A549 (cell line): ENCODE measurements around the gene DUT. TPM values are rescaled to one million over a fixed set of nuclear protein-coding genes. Genes with fewer than 3 reads are reported as not detected.

Experiments
- ATAC-seq, 2 experiments: fragments of 200-7000 bp in 1 of 2; fragments of >200 bp in 1 of 2; cut with Nextera tagmentation in 1 of 2; cut with Tn5 transposase in 1 of 2; 3 replicates each; pipeline versions ENCODE4 v1.8.0 to v1.9.1; 2018 to 2020; ENCODE audit warnings: mild to moderate bottlenecking in 1 of 2, moderate library complexity in 1 of 2
- CTCF ChIA-PET: fragments of 300-600 bp; sonication (Branson Sonifier 250); formaldehyde crosslinking; extraction: SDS; loops from one replicate; lab custom pipeline; 2021; ENCODE audit warnings: antibody characterized with exemption, inconsistent platforms; lab: Yijun Ruan, JAX
- POLR2A ChIA-PET: fragments of 350-600 bp; formaldehyde crosslinking; extraction: SDS; loops from one replicate; lab custom pipeline; 2021; ENCODE audit warnings: antibody characterized with exemption, inconsistent platforms; lab: Yijun Ruan, JAX
- DNase-seq, 2 experiments: peaks; one replicate each; pipeline versions ENCODE4 v3.0.0 to v3.0.0-alpha.2; 2011 to 2016; ENCODE audit warnings: low read depth in 1 of 2, low spot score in 1 of 2
- FAIRE-seq: peaks from 2 replicates; lab custom pipeline; 2011; peaks lifted over from hg19 to GRCh38; lab: Jason Lieb, UNC
- H3K27ac ChIP-seq, 2 experiments: fragments of >200 bp; sonication (Bioruptor Twin); formaldehyde crosslinking; 3 replicates each; pipeline ENCODE4 v1.5.1; 2016 to 2017
- H3K4me1 ChIP-seq: fragments of >200 bp; sonication (Bioruptor Twin); formaldehyde crosslinking; 3 replicates; pipeline ENCODE4 v1.6.1; 2016
- H3K4me2 ChIP-seq: fragments of >200 bp; sonication (Bioruptor Twin); formaldehyde crosslinking; 3 replicates; pipeline ENCODE4 v1.6.1; 2016
- H3K4me3 ChIP-seq: fragments of >200 bp; sonication (Bioruptor Twin); formaldehyde crosslinking; 3 replicates; pipeline ENCODE4 v1.5.1; 2016
- H3K9me3 ChIP-seq: fragments of >200 bp; sonication (Bioruptor Twin); formaldehyde crosslinking; 3 replicates; pipeline ENCODE4 v1.6.1; 2016
- BHLHE40 ChIP-seq: IDR thresholded peaks from 2 replicates; pipeline ENCODE4 v1.6.1; 2012; ENCODE audit warnings: low read depth, low read length, inconsistent platforms
- CEBPB ChIP-seq, 2 experiments: fragments of >200 bp in 1 of 2; sonication (Bioruptor Twin) in 1 of 2; formaldehyde crosslinking in 1 of 2; IDR thresholded peaks; 2 replicates each; pipeline ENCODE4 v1.6.1; 2012 to 2016
- EHF ChIP-seq: fragments of 250-450 bp; sonication (Bioruptor Pico); IDR thresholded peaks from 2 replicates; pipeline ENCODE4 v1.5.0; 2020; ENCODE audit warnings: mild to moderate bottlenecking
- EHMT2 ChIP-seq: fragments of 200-600 bp; sonication (generic); IDR thresholded peaks from 2 replicates; pipeline ENCODE4 v1.6.1; 2016; ENCODE audit warnings: antibody characterized with exemption, low read depth, mild to moderate bottlenecking, moderate library complexity
- EP300 ChIP-seq, 2 experiments: fragments of >200 bp; sonication (Bioruptor Twin); formaldehyde crosslinking; IDR thresholded peaks; 2 replicates in 1 of 2; 3 replicates in 1 of 2; pipeline ENCODE4 v1.6.1; 2016 to 2017
- FOSL2 ChIP-seq, 2 experiments: fragments of 450-650 bp in 1 of 2; fragments of >200 bp in 1 of 2; sonication (Bioruptor Twin) in 1 of 2; formaldehyde crosslinking; IDR thresholded peaks; 2 replicates each; pipeline versions ENCODE4 v1.5.0 to v1.6.1; 2016 to 2020; ENCODE audit warnings: mild to moderate bottlenecking in 1 of 2, moderate library complexity in 1 of 2
- HDAC2 ChIP-seq: fragments of 200-600 bp; sonication (generic); IDR thresholded peaks from 2 replicates; pipeline ENCODE4 v1.6.1; 2016
- HOXA7 ChIP-seq: fragments of 250-450 bp; sonication (Bioruptor Pico); IDR thresholded peaks from 2 replicates; pipeline ENCODE4 v1.5.0; 2020; ENCODE audit warnings: mild to moderate bottlenecking, moderate library complexity
- JUN ChIP-seq, 2 experiments: fragments of >200 bp; sonication (Bioruptor Twin); formaldehyde crosslinking; IDR thresholded peaks; 2 replicates in 1 of 2; 3 replicates in 1 of 2; pipeline ENCODE4 v1.6.1; 2016 to 2017
- JUNB ChIP-seq: fragments of >200 bp; sonication (Bioruptor Twin); formaldehyde crosslinking; IDR thresholded peaks from 2 replicates; pipeline ENCODE4 v1.6.1; 2016
- KDM1A ChIP-seq: fragments of 200-600 bp; sonication (generic); IDR thresholded peaks from 2 replicates; pipeline ENCODE4 v1.6.1; 2016; ENCODE audit warnings: low read depth, mild to moderate bottlenecking
- MAZ ChIP-seq: fragments of 150-350 bp; IDR thresholded peaks from 2 replicates; pipeline ENCODE4 v1.6.1; 2014; ENCODE audit warnings: antibody characterized with exemption, low read depth, low read length, borderline replicate concordance
- PHF8 ChIP-seq: fragments of 200-600 bp; sonication (generic); IDR thresholded peaks from 2 replicates; pipeline ENCODE4 v1.6.1; 2016; ENCODE audit warnings: low read depth, mild to moderate bottlenecking, antibody characterized with exemption, moderate library complexity, borderline replicate concordance
- POLR2AphosphoS2 ChIP-seq: conservative IDR thresholded peaks from 2 replicates; pipeline ENCODE4 v1.6.1; 2012; ENCODE audit warnings: low read length, improper control_type of control experiment, inconsistent platforms
- RAD21 ChIP-seq, 2 experiments: fragments of >200 bp in 1 of 2; sonication (Bioruptor Twin) in 1 of 2; formaldehyde crosslinking in 1 of 2; IDR thresholded peaks in 1 of 2; conservative IDR thresholded peaks in 1 of 2; 2 replicates in 1 of 2; 3 replicates in 1 of 2; pipeline ENCODE4 v1.6.1; 2012 to 2018; ENCODE audit warnings: inconsistent platforms in 1 of 2
- RCOR1 ChIP-seq: fragments of 150-350 bp; IDR thresholded peaks from 2 replicates; pipeline ENCODE4 v1.6.1; 2014; ENCODE audit warnings: antibody characterized with exemption, low read length, low read depth
- REST ChIP-seq: fragments of 200-600 bp; sonication (generic); IDR thresholded peaks from 2 replicates; pipeline ENCODE4 v1.6.1; 2016; ENCODE audit warnings: antibody characterized with exemption, mild to moderate bottlenecking, moderate library complexity
- RFX5 ChIP-seq: fragments of 450-650 bp; IDR thresholded peaks from 2 replicates; pipeline ENCODE4 v1.7.1; 2014; ENCODE audit warnings: antibody characterized with exemption, mild to moderate bottlenecking, moderate library complexity
- SREBF2 ChIP-seq: fragments of 450-650 bp; IDR thresholded peaks from 2 replicates; pipeline ENCODE4 v1.6.1; 2014; ENCODE audit warnings: mild to moderate bottlenecking, moderate library complexity
- TFCP2L1 ChIP-seq: fragments of 250-450 bp; sonication (Bioruptor Pico); IDR thresholded peaks from 2 replicates; pipeline ENCODE4 v1.5.0; 2021; ENCODE audit warnings: mild to moderate bottlenecking
- TP53 ChIP-seq: fragments of 250-450 bp; sonication (Bioruptor Pico); IDR thresholded peaks from 2 replicates; pipeline ENCODE4 v1.5.0; 2021; ENCODE audit warnings: mild to moderate bottlenecking, moderate library complexity
- ZC3H11A ChIP-seq: fragments of 450-650 bp; IDR thresholded peaks from 2 replicates; pipeline ENCODE4 v1.6.1; 2014; ENCODE audit warnings: antibody characterized with exemption, mild to moderate bottlenecking
- ZNF302 ChIP-seq: fragments of 250-450 bp; sonication (Bioruptor Pico); IDR thresholded peaks from 2 replicates; pipeline ENCODE4 v1.9.0; 2021; ENCODE audit warnings: inconsistent platforms, mild to moderate bottlenecking, moderate library complexity
- WGBS: methylation state at CpG from one replicate; pipeline ENCODE4 v1.1.6; 2017; ENCODE audit errors: missing lambda C conversion rate; 5-methylcytosine and 5-hydroxymethylcytosine counted together
- polyA plus RNA-seq, 4 experiments: library from polyadenylated mRNA; depleted of rRNA in 3 of 4; stranded (reverse); fragments of >200 nt; fragmentation: RNase III in 1 of 4; extraction: RNeasy Plus Mini Kit Qiagen cat#74134 plus additional on column Dnase treatment in 1 of 4; gene quantifications; 2 replicates in 3 of 4; 3 replicates in 1 of 4; pipeline ENCODE4 v1.2.3, GENCODE V29; 2011 to 2017
- TF ChIP-seq, protein P1 (sequence below): fragments of >200 bp; sonication (Bioruptor Twin); formaldehyde crosslinking; IDR thresholded peaks from 2 replicates; pipeline ENCODE4 v1.6.1; 2016

Gene DUT
- polyA plus RNA-seq, 2 of the 4 experiments (the other 2 are of a cell fraction): 89.1 to 114 TPM

DNA sequence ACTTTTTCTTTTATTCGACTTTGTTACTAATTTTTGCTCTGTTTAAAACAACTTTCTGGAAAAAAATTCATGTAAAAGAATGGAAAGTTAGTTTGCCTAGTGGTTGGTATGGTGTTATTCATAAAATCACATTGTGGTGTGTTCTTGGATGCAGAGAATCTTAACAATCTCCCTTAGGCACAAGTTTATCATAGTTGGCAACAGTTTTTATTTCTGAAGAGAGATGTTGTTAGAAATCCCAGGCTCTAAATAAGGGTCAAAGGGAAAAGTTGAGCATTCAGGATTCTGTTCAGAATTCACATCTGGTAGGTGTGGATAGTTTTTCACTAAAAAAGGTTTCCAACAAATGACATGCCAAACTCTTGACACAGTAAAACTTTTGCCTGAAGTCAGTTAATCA lies 6.4 kb downstream of the DUT start:
- no peak overlapping the region for H3K4me3 ChIP-seq
- FAIRE-seq (no peak), ATAC-seq (no peak), DNase-seq (no peak)
- ChIA-PET POLR2A (no interaction called here), CTCF (interaction anchor here (1.6 kb wide), 1 partner anchor 20 kb away, joined by 4 read pairs; no protein-coding TSS in a partner anchor)
- no peak overlapping the region for H3K4me2 ChIP-seq
- no peaks in the 10 kb centered on the region for H3K9me3 ChIP-seq
- H3K27ac ChIP-seq: no peak overlapping the region
- no peak for TF ChIP-seq FOSL2 (IDR thresholded peaks at IDR 0.05)
- no peak for TF ChIP-seq FOSL2 (CRISPR knock-in tag; IDR thresholded peaks at IDR 0.05)
- no peak for TF ChIP-seq KDM1A
- WGBS: 38% methylated on average over 1 of the region's 1 CpG
- H3K4me1 ChIP-seq: peaks cover 15% of the 10 kb centered on the region; the same call in 2 of the 3 replicates

- no peak overlapping the region for H3K4me3 ChIP-seq
- ChIA-PET POLR2A (no interaction called here), CTCF (interaction anchor here (1.4 kb wide), 1 partner anchor 54 kb away, joined by 4 read pairs; no protein-coding TSS in a partner anchor)
- DNase-seq (no peak), FAIRE-seq (no peak), ATAC-seq (no peak)
- WGBS: 91% methylated on average over 4 of the region's 4 CpGs
- no peaks in the 10 kb centered on the region for H3K9me3 ChIP-seq
- no peaks in the 10 kb centered on the region for H3K4me1 ChIP-seq
- TF ChIP-seq, protein P1, sequence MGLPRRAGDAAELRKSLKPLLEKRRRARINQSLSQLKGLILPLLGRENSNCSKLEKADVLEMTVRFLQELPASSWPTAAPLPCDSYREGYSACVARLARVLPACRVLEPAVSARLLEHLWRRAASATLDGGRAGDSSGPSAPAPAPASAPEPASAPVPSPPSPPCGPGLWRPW: no peak
- no peak for TF ChIP-seq PHF8
- no peak for TF ChIP-seq EP300 (IDR thresholded peaks at IDR 0.05)
- TF ChIP-seq EHF (CRISPR knock-in tag): no peak
- TF ChIP-seq POLR2AphosphoS2: no peak
- H3K27ac ChIP-seq: no peak overlapping the region
- H3K4me2 ChIP-seq: no peak overlapping the region
Observed at GRCh38 chr15:48340111-48340510, 8.9 kb downstream of the DUT start.

GRCh38 chr15:48343865-48344264 lies 12.6 kb downstream of the DUT start:
- Histone ChIP-seq H3K4me3 (no peak overlapping the region), H3K27ac (no peak overlapping the region), H3K9me3 (no peaks in the 10 kb centered on the region), H3K4me1 (no peaks in the 10 kb centered on the region), H3K4me2 (no peak overlapping the region)
- FAIRE-seq (no peak), ATAC-seq (no peak), DNase-seq (no peak)
- POLR2A ChIA-PET: no interaction called here
- CTCF ChIA-PET: no interaction called here
- WGBS: 90% methylated on average over 6 of the region's 6 CpGs
- TF ChIP-seq, protein P1: no peak
- TF ChIP-seq EHF (CRISPR knock-in tag) (no peak), SREBF2 (no peak), JUN (IDR thresholded peaks at IDR 0.05) (no peak), ZNF302 (CRISPR knock-in tag) (no peak), HOXA7 (CRISPR knock-in tag) (no peak), ZC3H11A (no peak)

DNA sequence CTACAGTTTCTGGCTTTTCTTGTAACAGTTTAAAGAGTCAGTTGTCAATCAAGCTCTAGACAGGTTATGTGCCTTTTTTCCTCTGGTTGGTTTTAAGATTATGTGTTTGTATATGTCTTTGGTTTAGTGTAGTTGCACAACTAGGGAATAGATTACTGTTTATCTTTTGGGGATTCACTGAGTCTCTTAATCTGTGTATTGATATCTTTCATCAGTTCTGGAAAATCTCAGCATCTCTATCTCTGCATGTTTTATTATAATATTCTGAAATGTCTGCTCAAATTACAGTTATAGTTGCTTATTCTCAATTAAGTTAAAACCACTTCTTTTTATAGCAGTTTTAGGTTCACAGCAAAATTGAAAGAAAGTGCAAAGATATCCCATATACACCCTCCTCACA lies 14.3 kb downstream of the DUT start:
- ChIA-PET POLR2A (no interaction called here), CTCF (no interaction called here)
- Histone ChIP-seq H3K4me1 (no peaks in the 10 kb centered on the region), H3K27ac (no peak overlapping the region), H3K9me3 (no peaks in the 10 kb centered on the region), H3K4me2 (no peak overlapping the region), H3K4me3 (no peak overlapping the region)
- TF ChIP-seq JUNB: no peak
- no peak for TF ChIP-seq RFX5
- no peak for TF ChIP-seq REST
- TF ChIP-seq RAD21 (conservative IDR thresholded peaks at IDR 0.05 in 1 of 2, IDR thresholded peaks at IDR 0.05 in 1 of 2): no peak
- TF ChIP-seq TP53 (CRISPR knock-in tag): no peak
- no peak for TF ChIP-seq HDAC2
- TF ChIP-seq RCOR1: no peak
- TF ChIP-seq KDM1A: no peak
- TF ChIP-seq TFCP2L1 (CRISPR knock-in tag): no peak
- TF ChIP-seq BHLHE40: no peak
- no peak for TF ChIP-seq EHMT2
- no peak for TF ChIP-seq MAZ
- TF ChIP-seq CEBPB (IDR thresholded peaks at IDR 0.05): no peak
- no peak for ATAC-seq
- DNase-seq: no peak
- FAIRE-seq: no peak
